ENCODE measurements around the gene RNFT2.

DNA sequence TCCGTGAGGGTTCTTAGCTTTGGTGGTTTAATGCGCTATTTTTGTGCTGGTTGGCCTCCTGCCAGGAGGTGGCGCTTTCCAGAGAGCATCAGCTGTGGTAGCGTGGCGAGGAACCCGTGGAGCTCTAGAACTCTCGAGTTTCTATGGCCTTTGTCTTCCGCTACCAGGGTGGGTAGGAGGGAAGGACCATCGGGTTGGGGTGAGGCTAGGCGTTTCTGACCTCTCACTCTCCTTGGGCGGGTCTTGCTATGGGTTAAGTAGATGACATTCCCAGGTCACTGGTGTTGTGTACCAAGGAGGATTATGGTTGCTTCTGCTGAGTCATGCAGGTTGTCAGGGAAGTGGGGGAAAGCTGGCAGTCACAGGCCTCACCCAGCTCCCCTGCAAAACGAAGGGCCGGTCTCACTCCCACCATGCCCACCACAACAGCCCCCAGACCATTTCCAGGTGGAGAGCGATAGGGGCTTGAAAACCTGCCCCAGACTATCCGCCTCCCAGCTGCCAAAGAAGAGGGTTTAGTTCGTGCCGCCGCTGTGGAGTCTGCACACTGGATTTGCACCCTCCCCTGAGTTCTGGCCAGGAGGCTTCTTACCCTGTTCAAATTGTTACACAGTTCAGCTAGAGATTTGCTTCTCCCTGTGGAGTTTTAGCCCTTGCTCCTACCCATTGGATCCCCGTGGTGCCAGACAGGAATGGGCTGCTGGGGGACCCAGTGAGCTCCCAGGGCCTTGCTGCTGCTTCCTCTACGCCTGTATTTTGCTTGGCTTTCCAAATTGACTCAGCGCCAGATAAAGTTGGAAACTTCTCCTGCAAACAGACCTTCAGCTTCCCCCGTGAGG is 21.9 kb downstream of the RNFT2 start:
- TF ChIP-seq, protein P1, sequence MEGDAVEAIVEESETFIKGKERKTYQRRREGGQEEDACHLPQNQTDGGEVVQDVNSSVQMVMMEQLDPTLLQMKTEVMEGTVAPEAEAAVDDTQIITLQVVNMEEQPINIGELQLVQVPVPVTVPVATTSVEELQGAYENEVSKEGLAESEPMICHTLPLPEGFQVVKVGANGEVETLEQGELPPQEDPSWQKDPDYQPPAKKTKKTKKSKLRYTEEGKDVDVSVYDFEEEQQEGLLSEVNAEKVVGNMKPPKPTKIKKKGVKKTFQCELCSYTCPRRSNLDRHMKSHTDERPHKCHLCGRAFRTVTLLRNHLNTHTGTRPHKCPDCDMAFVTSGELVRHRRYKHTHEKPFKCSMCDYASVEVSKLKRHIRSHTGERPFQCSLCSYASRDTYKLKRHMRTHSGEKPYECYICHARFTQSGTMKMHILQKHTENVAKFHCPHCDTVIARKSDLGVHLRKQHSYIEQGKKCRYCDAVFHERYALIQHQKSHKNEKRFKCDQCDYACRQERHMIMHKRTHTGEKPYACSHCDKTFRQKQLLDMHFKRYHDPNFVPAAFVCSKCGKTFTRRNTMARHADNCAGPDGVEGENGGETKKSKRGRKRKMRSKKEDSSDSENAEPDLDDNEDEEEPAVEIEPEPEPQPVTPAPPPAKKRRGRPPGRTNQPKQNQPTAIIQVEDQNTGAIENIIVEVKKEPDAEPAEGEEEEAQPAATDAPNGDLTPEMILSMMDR (IDR thresholded peaks at IDR 0.05) = no peak
- TF ChIP-seq POLR2AphosphoS5 (IDR thresholded peaks at IDR 0.05; ENCODE audit: insufficient read depth in 1 of 2, low read depth in 1 of 2) = no peak
